HepG2 (cell line): Measurements from ENCODE around the gene SFXN1. TPM values are rescaled to one million over a fixed set of nuclear protein-coding genes. Genes with fewer than 3 reads are reported as not detected.
A peak's percentile ranks its signal among the peaks of the same experiment; 100 is the strongest.

Experiments
- ARID5B ChIP-seq: IDR thresholded peaks from 2 replicates; pipeline ENCODE4 v1.4.0; 2020; ENCODE audit warnings: mild to moderate bottlenecking, missing genetic modification reagents
- ARNT2 ChIP-seq: sonication (generic); formaldehyde crosslinking; IDR thresholded peaks from 2 replicates; pipeline ENCODE4 v1.8.0; 2022; ENCODE audit warnings: mild to moderate bottlenecking, low read depth, missing genetic modification reagents, moderate library complexity
- FOXO4 ChIP-seq: sonication (generic); formaldehyde crosslinking; conservative IDR thresholded peaks from 2 replicates; pipeline ENCODE4 v1.8.1; 2023; ENCODE audit warnings: missing genetic modification reagents
- KAT7 ChIP-seq: IDR thresholded peaks from 2 replicates; pipeline ENCODE4 v1.6.1; 2018; ENCODE audit warnings: borderline replicate concordance, missing compliant biosample characterization
- LRRFIP1 ChIP-seq: sonication (generic); formaldehyde crosslinking; conservative IDR thresholded peaks from 2 replicates; pipeline ENCODE4 v1.4.0; 2020; ENCODE audit warnings: missing genetic modification reagents
- RNF219 ChIP-seq: sonication (generic); formaldehyde crosslinking; IDR thresholded peaks from 2 replicates; pipeline ENCODE4 v1.5.0; 2020; ENCODE audit warnings: mild to moderate bottlenecking, missing genetic modification reagents
- RXRA ChIP-seq: sonication (generic); formaldehyde crosslinking; IDR thresholded peaks from 2 replicates; pipeline ENCODE4 v1.5.1; 2020; ENCODE audit warnings: missing genetic modification reagents
- USF2 ChIP-seq, 2 experiments: sonication (generic) in 1 of 2; formaldehyde crosslinking in 1 of 2; IDR thresholded peaks; 2 replicates each; pipeline versions ENCODE4 v1.5.1 to v1.6.1; 2011 to 2020; ENCODE audit warnings: borderline replicate concordance in 1 of 2, low read depth in 1 of 2, low read length in 1 of 2, mild to moderate bottlenecking in 1 of 2, missing genetic modification reagents in 1 of 2, moderate library complexity in 1 of 2
- ZNF280D ChIP-seq: sonication (generic); formaldehyde crosslinking; IDR thresholded peaks from 2 replicates; pipeline ENCODE4 v1.5.1; 2020; ENCODE audit warnings: mild to moderate bottlenecking, missing genetic modification reagents
- ZNF484 ChIP-seq: sonication (generic); formaldehyde crosslinking; IDR thresholded peaks from 2 replicates; pipeline ENCODE4 v1.5.1; 2020; ENCODE audit warnings: mild to moderate bottlenecking, low read depth, missing genetic modification reagents, borderline replicate concordance
- ZNF672 ChIP-seq: sonication (generic); formaldehyde crosslinking; IDR thresholded peaks from 2 replicates; pipeline ENCODE4 v1.8.1; 2022; ENCODE audit warnings: missing genetic modification reagents
- polyA plus RNA-seq, 8 experiments: library from polyadenylated mRNA; depleted of rRNA in 3 of 8; stranded (reverse) in 7 of 8; unstranded in 1 of 8; fragments of >200 nt; fragmentation: Illumina TruSeq in 4 of 8; extraction: Trizol in 4 of 8; gene quantifications; 2 replicates each; pipeline versions ENCODE4 v1.2.1 to v1.2.3, GENCODE V29; 2011 to 2016; ENCODE audit warnings: low read depth in 4 of 8, missing spikeins in 1 of 8, mixed read lengths in 1 of 8; ENCODE audit not compliant: insufficient read depth in 1 of 8
- total RNA-seq, 5 experiments: library from RNA; depleted of rRNA; stranded (reverse); fragments of >200 nt; fragmentation: Illumina TruSeq; extraction: Trizol; gene quantifications; 2 replicates each; pipeline ENCODE4 v1.2.3, GENCODE V29; 2016; ENCODE audit warnings: low read depth in 1 of 5

SFXN1 gene
- total and polyA plus RNA-seq, 2 of the 13 experiments (the other 11 are each of a cell fraction or from before 2014, with no cell fraction given): 122 to 135 TPM

- TF ChIP-seq ZNF280D (no peak), LRRFIP1 (CRISPR knock-in tag) (no peak), ARID5B (CRISPR knock-in tag) (no peak), USF2 (IDR thresholded peaks at IDR 0.05; ENCODE audit: low read depth, low read length) (no peak), USF2 (CRISPR knock-in tag; IDR thresholded peaks at IDR 0.05; ENCODE audit: borderline replicate concordance) (no peak), ZNF484 (no peak), RXRA (CRISPR knock-in tag) (peak; percentile 65; the same call in 1 of the 2 replicates), FOXO4 (CRISPR knock-in tag) (no peak), KAT7 (CRISPR knock-in tag) (peak; percentile 47; the same call in 1 of the 2 replicates), ARNT2 (CRISPR knock-in tag) (no peak), RNF219 (CRISPR knock-in tag) (no peak), ZNF672 (no peak)
These were observed at the start of gene SFXN1 (continued) for GRCh38 chr5:175478384-175479124.
